Activated gamma-delta T cell (primary cell): ENCODE measurements around the gene DBNL.
A peak's percentile ranks its signal among the peaks of the same experiment; 100 is the strongest.

Source experiments
- DNase-seq: peaks from one replicate; lab custom pipeline; 2025; lab: John Stamatoyannopoulos, UW

DBNL gene

GRCh38 chr7:44061645-44062179 lies 17.2 kb downstream of the DBNL start:
- no peak for DNase-seq

- no peak for DNase-seq
Observed at GRCh38 chr7:44062180-44062902, 17.8 kb downstream of the DBNL start.

DNA sequence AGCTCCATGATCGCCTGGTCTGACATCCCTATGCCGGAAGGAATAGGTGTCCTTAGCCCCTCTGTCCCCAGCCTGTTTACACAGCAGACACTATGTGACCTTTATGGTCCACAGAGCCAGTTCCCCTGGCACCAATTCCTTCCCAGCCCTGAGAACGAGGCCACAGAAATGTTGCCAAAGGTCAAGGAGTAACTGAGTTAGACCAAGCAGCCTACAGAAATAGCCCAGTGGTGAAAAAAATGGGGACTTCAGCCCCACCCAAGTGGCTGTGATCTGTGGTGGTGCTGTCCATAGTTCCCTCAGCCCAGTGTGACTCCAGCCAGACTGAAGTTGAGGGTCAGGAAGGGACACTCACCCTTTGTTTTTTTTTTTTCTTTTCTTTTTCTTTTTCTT lies 18.4 kb downstream of the DBNL start:
- no peak for DNase-seq

- no peak for DNase-seq
Observed at GRCh38 chr7:44063547-44063893, 19.0 kb downstream of the DBNL start.

DNA sequence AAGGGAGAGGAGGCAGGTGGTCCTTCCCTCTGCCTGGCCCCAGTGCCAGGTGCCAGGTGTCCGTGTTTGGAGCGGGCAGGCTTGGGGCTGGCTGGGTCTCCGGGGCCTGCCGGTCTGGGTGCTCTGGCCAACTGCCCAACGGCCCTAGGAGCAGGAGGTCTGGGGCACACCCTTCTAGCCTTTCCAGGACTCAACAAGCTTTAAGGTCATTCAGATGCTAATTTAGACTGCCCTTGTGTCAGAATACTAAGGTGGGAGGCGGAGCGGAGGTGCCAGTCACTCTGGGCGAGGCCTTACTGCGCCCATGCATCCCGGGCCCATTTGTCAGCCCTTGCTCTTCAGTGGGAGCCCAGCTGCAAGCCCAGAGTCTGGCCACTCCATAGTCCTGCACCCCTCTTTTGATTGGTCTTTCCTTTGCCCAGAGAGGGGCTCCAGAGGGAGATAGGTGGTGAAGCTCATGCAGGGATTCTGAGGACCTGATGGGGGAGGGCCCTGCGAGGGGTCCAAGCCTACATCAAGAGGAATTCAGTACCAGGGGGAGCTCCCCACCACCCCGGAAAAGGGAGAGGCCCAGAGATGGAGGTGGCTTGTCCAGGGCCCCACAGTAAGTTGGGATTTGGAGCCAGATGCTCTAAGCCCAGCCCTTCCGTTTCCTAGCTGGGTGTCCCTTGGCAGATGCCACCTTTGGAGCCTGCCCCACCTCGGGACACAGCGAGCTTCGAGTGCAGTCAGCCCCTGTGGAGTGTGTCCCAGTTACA lies 19.6 kb downstream of the DBNL start:
- no peak for DNase-seq

GRCh38 chr7:44064791-44065430 lies 20.4 kb downstream of the DBNL start:
- DNase-seq = no peak

- no peak for DNase-seq
Observed at GRCh38 chr7:44065431-44066110, 21.1 kb downstream of the DBNL start, which contains the start of gene PGAM2. Gene PGAM2 (minus strand): TSS chr7:44065567. CDS start chr7:44065529, 38 bp downstream.

- DNase-seq = no peak
Observed at GRCh38 chr7:44066111-44066460, 21.6 kb downstream of the DBNL start.

DNA sequence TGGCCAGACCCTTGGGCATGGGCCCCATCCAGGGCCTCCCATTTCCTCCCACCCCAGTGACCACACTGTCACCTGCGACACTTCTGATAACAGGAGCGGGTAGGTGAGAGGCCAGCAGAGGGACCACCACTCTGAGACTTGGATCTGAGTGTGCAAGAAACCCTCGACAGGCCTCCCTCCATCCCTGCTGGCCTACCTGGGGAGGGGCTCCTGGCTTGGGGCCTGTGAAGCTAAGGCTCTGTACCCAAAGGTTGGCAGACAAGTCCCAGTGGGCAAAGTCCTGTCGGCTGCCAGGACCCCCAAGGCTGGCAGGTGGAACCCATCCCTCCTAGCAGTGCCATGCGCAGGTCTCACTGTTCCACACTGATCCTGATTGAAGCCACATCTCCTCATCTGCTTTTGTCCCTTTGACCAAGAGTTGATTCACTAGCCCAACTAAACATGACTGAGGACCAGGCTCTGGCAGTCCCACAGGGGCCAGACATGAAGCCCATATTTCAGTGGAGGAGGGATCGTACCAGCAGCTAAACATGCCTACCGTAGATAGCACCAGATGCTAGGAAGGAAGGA lies 22.1 kb downstream of the DBNL start:
- no peak for DNase-seq

DNA sequence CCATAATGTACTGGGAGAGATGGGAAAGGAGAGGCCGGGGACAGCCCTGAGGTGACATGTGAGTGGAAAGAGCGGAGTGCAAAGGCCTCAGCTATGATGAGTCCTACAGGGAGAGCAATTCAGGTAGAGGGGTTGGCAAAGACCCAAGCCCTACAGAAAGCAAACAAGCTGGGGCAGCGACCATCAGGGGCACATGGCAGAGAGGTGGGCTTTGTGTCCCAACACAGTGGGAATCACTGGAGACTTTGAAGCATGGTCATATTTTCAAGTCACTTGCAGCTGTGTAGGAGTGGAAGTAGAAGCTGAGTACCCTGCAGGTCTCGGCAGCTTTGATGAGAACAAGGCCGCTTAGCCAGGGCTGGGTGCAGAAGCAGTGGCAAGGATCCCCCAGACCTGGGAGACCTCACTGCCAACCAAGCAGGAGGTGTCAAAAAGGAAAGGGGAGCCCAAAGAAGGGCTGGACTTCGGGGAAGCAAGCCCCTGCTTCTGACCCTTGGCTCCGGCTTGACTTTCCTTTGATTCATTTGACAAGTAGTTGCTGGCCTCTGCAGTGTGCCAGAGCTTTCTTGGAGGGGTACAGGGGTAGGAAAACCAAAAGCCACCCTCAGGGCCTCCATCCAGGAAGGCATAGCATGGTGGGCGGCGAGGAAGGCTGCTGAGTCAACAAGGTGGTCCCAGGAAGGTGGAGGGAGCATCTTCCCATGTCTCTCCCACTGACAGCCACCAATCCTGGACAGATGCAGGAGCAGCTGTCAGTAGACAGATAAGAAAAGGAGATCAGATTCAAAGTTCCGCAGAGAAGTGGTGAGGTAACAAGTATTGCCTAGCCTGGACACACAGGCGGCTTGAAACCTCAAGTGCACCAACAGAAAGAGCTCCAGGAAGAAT lies 22.8 kb downstream of the DBNL start:
- no peak for DNase-seq

DNA sequence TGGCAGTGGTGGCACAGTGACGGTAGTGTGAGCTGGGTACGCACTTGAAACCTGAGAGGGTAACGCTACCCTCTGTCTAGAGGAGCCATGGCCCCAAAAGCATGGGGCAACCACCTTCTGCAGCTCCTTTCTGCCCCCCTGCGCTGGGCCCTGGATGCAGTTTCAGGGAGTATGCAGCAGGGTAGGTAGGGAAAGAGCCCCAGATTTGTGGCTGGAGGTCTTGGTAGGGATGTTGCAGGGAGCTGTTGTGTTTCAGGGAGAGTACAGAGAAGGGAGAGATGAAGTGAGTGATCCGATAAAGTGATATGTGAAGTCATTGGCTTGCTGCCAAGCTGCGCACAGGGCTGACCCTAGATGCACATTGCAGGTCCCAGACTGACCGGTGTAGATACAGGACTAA lies 23.6 kb downstream of the DBNL start:
- no peak for DNase-seq

GRCh38 chr7:44071726-44072363 lies 27.3 kb downstream of the DBNL start:
- DNase-seq = no peak

DNA sequence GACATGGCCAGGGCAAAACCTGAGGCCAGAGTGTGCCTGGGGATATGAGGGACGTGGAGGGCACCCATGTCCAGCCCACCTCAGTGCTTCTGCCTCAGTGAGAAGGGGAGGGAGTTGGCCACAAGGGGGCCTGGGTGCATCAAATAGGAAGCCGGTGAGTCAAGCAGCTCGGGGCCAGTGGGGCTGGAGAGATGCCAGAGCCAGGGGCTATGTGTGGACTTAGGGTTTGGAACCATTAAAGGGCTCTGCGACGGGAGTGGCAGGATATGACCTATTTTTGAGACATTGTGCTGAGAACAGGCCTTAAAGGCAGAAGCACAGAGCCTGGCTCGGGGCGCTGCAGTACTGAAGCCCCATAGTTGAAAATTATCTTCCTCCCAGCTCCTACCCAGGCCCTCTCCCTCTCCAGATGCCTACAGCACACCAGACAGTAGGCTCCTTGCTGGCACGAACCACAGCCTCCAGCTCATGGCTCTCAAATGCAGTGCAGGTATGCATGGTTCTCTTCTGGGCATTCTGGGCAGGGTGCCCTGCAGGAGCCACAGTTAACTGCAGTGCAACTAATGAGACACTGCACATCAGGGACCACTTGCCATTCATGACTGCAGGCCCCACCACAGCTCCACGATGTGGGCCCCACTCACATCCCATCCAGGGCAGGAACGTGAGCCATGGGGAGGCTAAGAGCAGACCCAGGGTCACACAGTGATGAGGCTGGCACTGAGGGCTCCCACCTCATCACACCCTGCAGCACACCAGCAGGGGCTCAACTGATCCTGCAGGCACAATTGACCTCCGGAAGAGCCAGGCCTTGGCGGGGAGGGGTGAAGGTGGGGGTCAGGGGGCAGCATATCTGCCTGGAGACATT lies 28.1 kb downstream of the DBNL start:
- DNase-seq = no peak

DNA sequence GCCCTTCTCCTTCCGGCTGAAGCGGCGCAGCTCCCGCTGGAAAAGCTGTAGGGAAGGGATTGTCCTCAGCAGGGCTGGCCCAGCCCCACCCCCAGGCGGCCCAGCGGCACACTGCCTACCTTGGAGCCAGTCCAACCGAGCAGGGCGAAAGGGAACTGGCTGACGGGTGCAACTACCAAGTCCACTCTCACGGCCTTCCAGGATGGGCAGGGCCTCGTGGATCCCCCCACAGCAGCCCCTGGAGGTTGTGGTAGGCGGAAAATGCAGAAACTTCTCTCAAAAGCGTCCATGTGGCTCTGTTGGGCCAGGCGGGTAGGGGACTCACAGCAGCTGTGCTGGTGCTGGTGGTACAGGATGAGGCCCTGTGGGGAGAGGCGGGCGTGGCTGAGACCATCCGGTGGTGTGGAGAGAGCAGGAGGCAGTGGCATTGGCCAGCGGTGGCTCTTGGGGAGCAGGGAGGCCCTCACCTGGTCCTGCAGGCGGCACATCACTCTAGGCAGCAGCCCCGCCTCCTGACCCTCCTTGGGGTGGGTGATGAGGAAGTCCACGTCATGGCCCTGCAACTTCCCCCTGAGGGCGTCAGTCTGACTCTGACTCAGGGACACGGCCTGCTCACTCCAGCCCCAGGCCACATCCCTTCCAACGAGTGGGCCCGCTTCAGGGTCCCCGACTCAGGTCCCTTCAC lies 29.3 kb downstream of the DBNL start:
- peak; percentile 28 for DNase-seq

DNA sequence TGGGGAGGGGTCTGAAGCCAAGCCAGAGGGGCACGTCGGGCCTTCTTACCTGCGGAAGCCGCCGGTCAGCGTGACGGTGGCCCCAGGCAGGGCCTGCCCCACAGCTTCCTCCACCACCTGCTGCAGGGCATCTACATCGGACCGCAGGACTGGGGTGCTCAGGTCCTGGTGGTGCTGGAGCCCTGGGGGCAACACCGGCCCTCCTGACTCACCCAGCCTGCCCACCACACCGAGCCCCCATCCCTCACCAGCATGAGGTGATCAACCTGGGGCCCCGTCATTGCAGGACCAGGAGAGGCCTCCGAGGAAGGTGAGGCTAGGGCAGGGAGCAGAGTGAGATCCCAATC lies 29.8 kb downstream of the DBNL start:
- DNase-seq = no peak

GRCh38 chr7:44075296-44076075 lies 31.0 kb downstream of the DBNL start:
- no peak for DNase-seq

DNA sequence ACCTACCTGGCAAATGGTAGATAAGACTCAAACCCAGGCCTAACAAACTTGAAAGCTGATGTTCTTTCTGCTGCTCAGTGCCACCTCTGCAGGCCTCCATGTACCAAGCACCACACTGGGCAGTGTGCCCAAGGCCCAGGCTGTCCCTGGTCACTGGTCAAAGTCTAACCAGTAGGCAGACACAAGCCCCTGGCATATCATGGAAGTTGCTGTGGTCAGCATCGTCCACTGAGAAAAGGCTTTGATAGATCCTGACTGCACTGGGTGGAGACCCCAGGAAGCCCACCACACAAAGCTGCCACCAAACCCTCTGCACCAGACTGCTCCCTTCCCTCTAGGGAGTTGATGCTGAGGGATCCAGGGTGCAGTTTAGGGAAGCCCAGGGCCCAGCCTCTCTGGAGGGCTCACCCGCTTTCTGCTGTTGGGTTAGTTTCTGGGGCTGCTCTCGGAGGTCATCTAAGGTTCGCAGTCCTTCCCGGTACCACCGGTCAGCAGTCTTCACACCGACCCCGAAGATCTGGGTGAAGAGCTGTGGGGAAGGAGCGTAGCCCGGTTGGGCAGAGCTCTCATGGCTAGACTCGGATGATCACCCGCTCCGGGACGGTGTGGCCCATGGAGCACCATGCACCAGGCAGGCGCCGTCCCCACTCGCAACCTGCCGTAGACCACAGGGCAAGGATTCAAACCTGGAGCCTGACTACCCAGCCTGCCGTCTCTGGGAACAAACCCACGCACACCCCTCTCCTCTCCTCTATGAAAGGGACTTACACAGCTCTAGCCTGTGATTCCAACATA lies 31.8 kb downstream of the DBNL start:
- DNase-seq = no peak
